Fibroblast of lung (primary cell): ENCODE measurements around the gene KIAA1328. TPM values are rescaled to one million over a fixed set of nuclear protein-coding genes. Genes with fewer than 3 reads are reported as not detected.
A peak's percentile ranks its signal among the peaks of the same experiment; 100 is the strongest.

Experiments
- DNase-seq, 2 donors: peaks; one replicate each; pipeline versions ENCODE4 v3.0.0 to v3.0.0-alpha.2; 2010; ENCODE audit warnings: low read depth in 2 of 2
- H2AFZ ChIP-seq: 2 replicates; pipeline ENCODE4 v1.5.1; 2012; ENCODE audit warnings: low read length, control low read depth, inconsistent platforms
- H3K27ac ChIP-seq: 2 replicates; pipeline ENCODE4 v1.5.1; 2011; ENCODE audit warnings: low read length, control low read depth; ENCODE audit not compliant: insufficient read depth
- H3K27me3 ChIP-seq: 2 replicates; pipeline ENCODE4 v1.5.1; 2011; ENCODE audit warnings: mild to moderate bottlenecking, low read length; ENCODE audit not compliant: control insufficient read depth, insufficient read depth
- H3K36me3 ChIP-seq: 2 replicates; pipeline ENCODE4 v1.5.1; 2011; ENCODE audit warnings: low read length; ENCODE audit not compliant: control insufficient read depth, insufficient read depth
- H3K4me1 ChIP-seq: 2 replicates; pipeline ENCODE4 v1.5.1; 2011; ENCODE audit warnings: low read length; ENCODE audit not compliant: control insufficient read depth, insufficient read depth; ENCODE audit errors: extremely low read depth
- H3K4me2 ChIP-seq: 2 replicates; pipeline ENCODE4 v1.5.1; 2011; ENCODE audit warnings: low read length, control low read depth; ENCODE audit not compliant: insufficient read depth; ENCODE audit errors: extremely low read depth
- H3K4me3 ChIP-seq, 4 experiments: fragments of 200-600 bp in 1 of 4; sonication (generic) in 1 of 4; replicated peaks in 1 of 4; 2 replicates each; pipeline ENCODE4 v1.5.1; 2011 to 2016; ENCODE audit warnings: low read length in 4 of 4, low read depth in 3 of 4, mild to moderate bottlenecking in 3 of 4, control low read depth in 2 of 4, inconsistent platforms in 1 of 4, mixed read lengths in 1 of 4; ENCODE audit not compliant: insufficient read depth in 1 of 4; ENCODE audit errors: control extremely low read depth in 1 of 4
- H3K79me2 ChIP-seq: 2 replicates; pipeline ENCODE4 v1.5.1; 2012; ENCODE audit warnings: mild to moderate bottlenecking, low read length, inconsistent platforms; ENCODE audit not compliant: control insufficient read depth, insufficient read depth
- H3K9ac ChIP-seq: 2 replicates; pipeline ENCODE4 v1.5.1; 2011; ENCODE audit warnings: mild to moderate bottlenecking, low read length, control low read depth; ENCODE audit not compliant: insufficient read depth
- H3K9me3 ChIP-seq: 2 replicates; pipeline ENCODE4 v1.5.1; 2012; ENCODE audit warnings: low read depth, low read length; ENCODE audit not compliant: control insufficient read depth, insufficient read depth
- H4K20me1 ChIP-seq: 2 replicates; pipeline ENCODE4 v1.5.1; 2011; ENCODE audit warnings: low read length; ENCODE audit not compliant: control insufficient read depth, insufficient read depth; ENCODE audit errors: extremely low read depth
- CTCF ChIP-seq, 2 donors: IDR thresholded peaks in 1 of 2; conservative IDR thresholded peaks in 1 of 2; 1 replicate in 1 of 2; 2 replicates in 1 of 2; pipeline ENCODE4 v1.5.1; 2011 to 2012; ENCODE audit warnings: low read length in 2 of 2, control low read depth in 1 of 2, inconsistent platforms in 1 of 2, low read depth in 1 of 2, mild to moderate bottlenecking in 1 of 2
- EZH2 ChIP-seq: IDR thresholded peaks from 2 replicates; pipeline ENCODE4 v1.5.1; 2012; ENCODE audit warnings: low read length, control low read depth, mild to moderate bottlenecking; ENCODE audit errors: missing control alignments
- polyA plus RNA-seq, 2 donors: library from polyadenylated mRNA; depleted of rRNA in 1 of 2; stranded (reverse) in 1 of 2; unstranded in 1 of 2; fragments of >200 nt; gene quantifications; 2 replicates each; pipeline ENCODE4 v1.2.1, GENCODE V29; 2011 to 2012; ENCODE audit warnings: missing spikeins in 1 of 2
- total RNA-seq: library from RNA; depleted of rRNA; stranded (reverse); fragments of >200 nt; gene quantifications from 2 replicates; pipeline ENCODE4 v1.2.1, GENCODE V29; 2014

The KIAA1328 gene
- total and polyA plus RNA-seq, 2 donors (not counting 1 experiment from before 2014, with no cell fraction given) = 4.3 to 4.5 TPM

- Histone ChIP-seq H3K36me3 (no peaks in the 10 kb centered on the region), H3K4me2 (no peak overlapping the region), H4K20me1 (no peaks in the 10 kb centered on the region), H3K4me1 (peaks cover 6% of the 10 kb centered on the region), H3K79me2 (no peaks in the 10 kb centered on the region), H3K9me3 (no peaks in the 10 kb centered on the region), H2AFZ (no peak overlapping the region), H3K27me3 (no peaks in the 10 kb centered on the region), H3K4me3 (no peak overlapping the region), H3K27ac (no peak overlapping the region), H3K9ac (no peak overlapping the region)
- TF ChIP-seq CTCF (conservative IDR thresholded peaks at IDR 0.05 in 1 of 2, IDR thresholded peaks at IDR 0.05 in 1 of 2; ENCODE audit: low read depth in 1 of 2, low read length in 2 of 2) (no peak), EZH2 (no peak)
- DNase-seq = peak; percentile 15 to 84
These were observed 20.5 kb downstream of the KIAA1328 start for GRCh38 chr18:36849288-36850006.

DNA sequence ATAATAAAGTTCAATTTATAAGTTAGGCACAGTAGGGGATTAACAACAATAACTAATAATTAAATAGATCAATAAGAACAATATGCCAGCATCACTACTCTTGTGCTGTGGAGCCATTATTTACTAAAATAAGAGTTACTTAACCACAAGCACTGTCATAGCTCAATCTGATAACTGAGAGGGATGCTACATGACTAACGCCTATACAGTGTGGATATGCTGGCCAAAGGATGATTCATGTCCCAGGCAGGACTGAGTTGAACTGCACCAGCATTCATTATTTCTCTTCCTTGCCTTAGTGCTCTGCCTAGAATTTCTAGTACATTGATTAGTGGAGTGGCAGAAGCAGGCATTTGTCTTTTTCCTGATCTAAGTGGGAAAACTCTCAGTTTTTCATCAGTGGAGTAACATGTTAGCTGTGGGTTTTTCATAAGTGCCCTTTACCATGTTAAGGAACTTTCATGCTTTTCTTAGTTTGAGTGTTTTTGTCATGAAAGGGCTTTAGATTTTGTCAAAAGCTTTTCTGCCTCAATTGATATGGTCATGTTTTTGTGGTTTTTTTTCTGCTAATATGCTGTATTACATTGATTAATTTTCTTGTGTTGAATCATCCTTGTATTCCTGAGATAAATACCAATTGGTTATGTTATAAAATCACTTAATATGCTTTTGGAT is 21.7 kb downstream of the KIAA1328 start:
- H3K4me2 ChIP-seq = no peak overlapping the region
- no peaks in the 10 kb centered on the region for H4K20me1 ChIP-seq
- H3K79me2 ChIP-seq = no peaks in the 10 kb centered on the region
- no peaks in the 10 kb centered on the region for H3K9me3 ChIP-seq
- no peak overlapping the region for H3K4me3 ChIP-seq
- DNase-seq = peak; percentile 81 to 96
- TF ChIP-seq EZH2 = no peak
- TF ChIP-seq CTCF (conservative IDR thresholded peaks at IDR 0.05 in 1 of 2, IDR thresholded peaks at IDR 0.05 in 1 of 2; ENCODE audit: low read depth in 1 of 2, low read length in 2 of 2) = no peak
- no peaks in the 10 kb centered on the region for H3K27me3 ChIP-seq
- peaks cover 6% of the 10 kb centered on the region for H3K4me1 ChIP-seq
- H3K27ac ChIP-seq = no peak overlapping the region
- H3K9ac ChIP-seq = no peak overlapping the region
- no peaks in the 10 kb centered on the region for H3K36me3 ChIP-seq
- H2AFZ ChIP-seq = no peak overlapping the region

DNA sequence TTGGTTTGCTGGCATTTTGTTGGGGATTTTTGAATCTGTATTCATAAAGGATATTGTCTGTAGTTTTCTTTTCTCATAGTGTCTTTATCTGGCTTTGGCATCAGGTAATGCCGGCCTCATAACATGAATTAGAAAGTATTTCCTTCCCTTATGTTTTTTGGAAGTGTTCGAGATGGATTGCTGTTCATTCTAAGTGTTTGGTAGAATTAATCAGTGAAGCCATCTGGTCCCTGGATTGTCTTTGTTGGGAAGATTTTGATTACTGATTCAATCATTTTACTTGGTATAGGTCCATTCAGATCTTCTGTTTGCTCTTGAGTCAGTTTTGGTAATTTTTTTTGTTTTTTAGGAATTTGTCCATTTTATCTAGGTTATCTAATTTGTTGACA is 22.3 kb downstream of the KIAA1328 start:
- no peak overlapping the region for H3K9ac ChIP-seq
- H3K36me3 ChIP-seq = no peaks in the 10 kb centered on the region
- H3K27ac ChIP-seq = no peak overlapping the region
- TF ChIP-seq CTCF (conservative IDR thresholded peaks at IDR 0.05 in 1 of 2, IDR thresholded peaks at IDR 0.05 in 1 of 2; ENCODE audit: low read depth in 1 of 2, low read length in 2 of 2) (no peak), EZH2 (no peak)
- H3K27me3 ChIP-seq = no peaks in the 10 kb centered on the region
- H3K4me1 ChIP-seq = peaks cover 6% of the 10 kb centered on the region
- no peak overlapping the region for H3K4me3 ChIP-seq
- H3K79me2 ChIP-seq = no peaks in the 10 kb centered on the region
- no peaks in the 10 kb centered on the region for H4K20me1 ChIP-seq
- no peak overlapping the region for H2AFZ ChIP-seq
- no peak overlapping the region for H3K4me2 ChIP-seq
- no peaks in the 10 kb centered on the region for H3K9me3 ChIP-seq
- no peak for DNase-seq
